Transverse colon (tissue), 4 donors: Measurements from ENCODE around the gene NDUFB3. TPM values are rescaled to one million over a fixed set of nuclear protein-coding genes. Genes with fewer than 3 reads are reported as not detected.
A peak's percentile ranks its signal among the peaks of the same experiment; 100 is the strongest.
"Not testable (repeated sequence)": the region's sequence is repeated elsewhere in the genome, so short reads cannot be mapped to it uniquely, and the experiment has no call there.

Experiments used
- DNase-seq: peaks from one replicate; pipeline ENCODE4 v3.0.0-alpha.2; 2019
- H3K27ac ChIP-seq, 4 donors: fragments of 200-600 bp; sonication (generic); 2 replicates each; pipeline ENCODE4 v1.5.1; 2016 to 2018; ENCODE audit warnings: inconsistent platforms in 4 of 4
- H3K27me3 ChIP-seq: fragments of 200-600 bp; sonication (generic); 2 replicates; pipeline ENCODE4 v1.5.1; 2017; ENCODE audit warnings: inconsistent platforms
- H3K36me3 ChIP-seq, 4 donors: fragments of 200-600 bp; sonication (generic); 2 replicates each; pipeline ENCODE4 v1.5.1; 2017 to 2019; ENCODE audit warnings: inconsistent platforms in 4 of 4
- H3K4me1 ChIP-seq, 4 donors: fragments of 200-600 bp; sonication (generic); 2 replicates each; pipeline ENCODE4 v1.5.1; 2017 to 2020; ENCODE audit warnings: inconsistent platforms in 4 of 4
- H3K4me3 ChIP-seq, 4 donors: fragments of 200-600 bp; sonication (generic); 1 replicate in 1 of 4; 2 replicates in 3 of 4; pipeline versions ENCODE4 v1.5.1 to v1.6.1; 2017 to 2019; ENCODE audit warnings: inconsistent platforms in 4 of 4
- H3K9me3 ChIP-seq, 2 donors: fragments of 200-600 bp; sonication (generic); 2 replicates each; pipeline ENCODE4 v1.5.1; 2017 to 2019; ENCODE audit warnings: inconsistent platforms in 2 of 2
- EP300 ChIP-seq: sonication (generic); formaldehyde crosslinking; IDR thresholded peaks from one replicate; pipeline ENCODE4 v1.6.1; 2017; ENCODE audit warnings: antibody characterized with exemption, low read depth
- POLR2A ChIP-seq: fragments of 450-650 bp; IDR thresholded peaks from one replicate; pipeline ENCODE4 v1.6.1; 2016; ENCODE audit warnings: antibody characterized with exemption, mild to moderate bottlenecking, moderate library complexity
- POLR2AphosphoS5 ChIP-seq, 3 donors: sonication (generic); formaldehyde crosslinking; IDR thresholded peaks; one replicate each; pipeline ENCODE4 v1.6.1; 2016; ENCODE audit warnings: antibody characterized with exemption in 3 of 3
- WGBS, 2 donors: methylation state at CpG; one replicate each; pipeline ENCODE4 v1.1.5; 2018; ENCODE audit warnings: low coverage in 1 of 2; 5-methylcytosine and 5-hydroxymethylcytosine counted together
- in situ Hi-C, 4 donors: fragments of 200-750 bp; cut with MboI; loops; one replicate each; pipeline versions ENCODE4 v1.15.0 to v1.15.1; 2017; ENCODE audit warnings: low sequenced_read_pairs in 3 of 4, low pct_ligation_motif_present in 1 of 4, low pct_unique_long_range_greater_than_20kb in 1 of 4
- intact Hi-C: fragments of 100-400 bp; cut with DNase I; formaldehyde crosslinking; loops from one replicate; pipeline ENCODE4 v1.15.1; 2023; ENCODE audit warnings: low total_unique reads
- total RNA-seq, 4 donors: library from RNA; depleted of rRNA; stranded (reverse); fragments of >200 nt; gene quantifications; one replicate each; pipeline ENCODE4 v1.1.0, GENCODE V29; 2016
- TF ChIP-seq, protein P1 (sequence below), 5 experiments: fragments of 200-600 bp in 3 of 5; fragments of 450-650 bp in 2 of 5; sonication (generic) in 3 of 5; IDR thresholded peaks; 1 replicate in 2 of 5; 2 replicates in 3 of 5; pipeline ENCODE4 v1.5.1; 2016 to 2017; ENCODE audit warnings: antibody characterized with exemption in 5 of 5, inconsistent platforms in 3 of 5, mild to moderate bottlenecking in 2 of 5, moderate library complexity in 1 of 5

The NDUFB3 gene
- total RNA-seq: 100 to 1,000 TPM in 1 of 4 donors, 10 to 100 TPM in 1, 1 to 10 TPM in 2; 2.2 to 111 (median 44.9) TPM

DNA sequence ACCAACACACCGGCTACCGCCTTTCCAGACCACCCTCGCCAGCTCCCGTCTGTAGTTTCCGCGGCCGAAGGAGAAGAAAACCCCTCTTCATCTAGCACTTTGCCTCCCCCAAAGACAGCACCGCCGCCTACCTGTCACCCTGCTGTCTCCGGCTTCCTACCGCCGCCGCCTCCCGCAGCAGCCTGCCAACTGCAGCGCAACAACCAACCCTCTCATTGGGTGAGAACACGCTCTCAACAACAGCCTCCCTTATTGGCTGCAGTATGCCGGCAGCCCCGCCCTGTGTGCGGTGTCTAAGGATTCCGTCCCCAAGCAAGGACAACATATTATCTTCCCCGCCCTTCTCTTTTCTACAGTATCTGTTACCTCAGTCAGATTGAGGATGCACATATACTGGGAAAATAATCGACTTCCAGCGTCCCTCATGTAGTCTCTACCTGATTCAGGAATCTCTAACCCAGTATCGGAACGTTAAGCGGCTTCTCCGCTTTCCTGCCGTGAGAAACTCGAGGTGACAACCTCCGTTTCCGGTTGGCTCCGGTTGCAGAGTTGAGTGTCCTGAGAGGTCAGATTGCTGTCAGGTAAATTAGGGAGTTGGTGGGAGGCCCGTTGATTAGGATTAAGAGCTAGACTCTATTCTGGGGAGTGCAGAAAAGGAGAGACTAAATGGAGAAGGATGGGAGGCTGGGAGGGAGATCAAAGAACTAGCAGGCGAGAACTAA is at the start of gene NDUFB3, which contains the start of gene HYCC2:
Gene NDUFB3 (plus strand): TSS at position 523 of the 722 bp plus-strand sequence. CDS start 6,882 bp downstream, outside the sequence.
Gene HYCC2 (minus strand): TSS at position 193 of the 722 bp plus-strand sequence. CDS start 47,662 bp downstream, outside the sequence.
- peak; percentile 94 for DNase-seq
- Histone ChIP-seq H3K36me3 (no peaks in the 10 kb centered on the region), H3K4me3 (peak within 1 kb of the TSS; percentile 77 to 89 (median 82)), H3K9me3 (no peaks in the 10 kb centered on the region), H3K27me3 (no peaks in the 10 kb centered on the region), H3K4me1 (peaks cover 33 to 55% (median 39%) of the 10 kb centered on the region in 4 donors), H3K27ac (peak within 1 kb of the TSS; percentile 88 to 92 (median 90))
- in situ Hi-C loops: loop anchor here (10.0 to 25.0 kb wide), 4 partner anchors 103 to 167 kb away; partner anchors contain the start of gene ORC2 (in 2 of the 4)
- 0% methylated on average over 1 to 30 of the region's 34 CpGs for WGBS, 2 donors
- TF ChIP-seq POLR2AphosphoS5 (IDR thresholded peaks at IDR 0.05) (peak; percentile 91 to 95 (median 93)), POLR2A (peak; percentile 88), EP300 (peak; percentile 26)
- TF ChIP-seq, protein P1, sequence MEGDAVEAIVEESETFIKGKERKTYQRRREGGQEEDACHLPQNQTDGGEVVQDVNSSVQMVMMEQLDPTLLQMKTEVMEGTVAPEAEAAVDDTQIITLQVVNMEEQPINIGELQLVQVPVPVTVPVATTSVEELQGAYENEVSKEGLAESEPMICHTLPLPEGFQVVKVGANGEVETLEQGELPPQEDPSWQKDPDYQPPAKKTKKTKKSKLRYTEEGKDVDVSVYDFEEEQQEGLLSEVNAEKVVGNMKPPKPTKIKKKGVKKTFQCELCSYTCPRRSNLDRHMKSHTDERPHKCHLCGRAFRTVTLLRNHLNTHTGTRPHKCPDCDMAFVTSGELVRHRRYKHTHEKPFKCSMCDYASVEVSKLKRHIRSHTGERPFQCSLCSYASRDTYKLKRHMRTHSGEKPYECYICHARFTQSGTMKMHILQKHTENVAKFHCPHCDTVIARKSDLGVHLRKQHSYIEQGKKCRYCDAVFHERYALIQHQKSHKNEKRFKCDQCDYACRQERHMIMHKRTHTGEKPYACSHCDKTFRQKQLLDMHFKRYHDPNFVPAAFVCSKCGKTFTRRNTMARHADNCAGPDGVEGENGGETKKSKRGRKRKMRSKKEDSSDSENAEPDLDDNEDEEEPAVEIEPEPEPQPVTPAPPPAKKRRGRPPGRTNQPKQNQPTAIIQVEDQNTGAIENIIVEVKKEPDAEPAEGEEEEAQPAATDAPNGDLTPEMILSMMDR (IDR thresholded peaks at IDR 0.05): peak; percentile 27 to 66 (median 40)
- intact Hi-C loops: no loop called here

DNA sequence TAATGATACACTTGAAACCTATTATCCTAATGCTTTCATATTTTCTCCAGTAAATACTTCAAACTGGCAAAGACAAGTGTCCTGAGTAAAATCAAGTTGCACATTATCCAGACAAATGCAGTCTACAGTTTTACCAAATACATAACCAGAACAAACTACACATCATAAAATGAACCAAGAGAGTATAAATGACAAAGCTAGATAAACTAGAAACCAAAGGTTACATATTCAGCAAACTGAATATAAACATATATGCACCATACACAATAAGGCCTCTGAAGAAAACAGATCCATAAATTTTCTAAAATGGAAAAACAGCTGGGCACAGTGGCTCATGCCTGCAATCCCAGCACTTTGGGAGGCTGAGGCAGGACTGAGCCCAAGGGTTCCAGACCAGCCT is 47.3 kb upstream of the NDUFB3 start:
- Histone ChIP-seq H3K4me1 (peaks cover 0 to 39% (median 11%) of the 10 kb centered on the region in 4 donors), H3K4me3 (no peak overlapping the region), H3K9me3 (no peaks in the 10 kb centered on the region), H3K36me3 (peaks cover 0 to 9% (median 0%) of the 10 kb centered on the region in 4 donors), H3K27ac (peak overlapping the region; percentile 24 to 56 (median 52)), H3K27me3 (no peaks in the 10 kb centered on the region)
- intact Hi-C loops (no loop called here), in situ Hi-C loops (no loop called here)
- TF ChIP-seq, protein P1 (IDR thresholded peaks at IDR 0.05): no peak
- TF ChIP-seq POLR2AphosphoS5 (IDR thresholded peaks at IDR 0.05) (no peak), EP300 (no peak), POLR2A (no peak)
- DNase-seq: no peak

DNA sequence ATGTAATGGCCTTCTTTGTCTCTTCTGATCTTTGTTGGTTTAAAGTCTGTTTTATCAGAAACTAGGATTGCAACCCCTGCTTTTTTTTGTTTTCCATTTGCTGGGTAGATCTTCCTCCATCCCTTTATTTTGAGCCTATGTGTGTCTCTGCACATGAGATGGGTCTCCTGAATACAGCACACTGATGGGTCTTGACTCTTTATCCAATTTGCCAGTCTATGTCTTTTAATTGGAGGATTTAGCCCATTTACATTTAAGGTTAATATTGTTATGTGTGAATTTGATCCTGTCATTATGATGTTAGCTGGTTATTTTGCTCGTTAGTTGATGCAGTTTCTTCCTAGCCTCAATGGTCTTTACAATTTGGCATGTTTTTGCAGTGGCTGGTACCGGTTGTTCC is 37.4 kb upstream of the NDUFB3 start:
- H3K27ac ChIP-seq, H3K9me3 ChIP-seq, in situ Hi-C loops, H3K27me3 ChIP-seq, intact Hi-C loops, H3K4me1 ChIP-seq, H3K4me3 ChIP-seq, H3K36me3 ChIP-seq, DNase-seq: not testable (repeated sequence)
- 85% methylated on average over 2 of the region's 2 CpGs; no CpG with 5 or more reads in 1 of the 2 donors for WGBS, 2 donors

DNA sequence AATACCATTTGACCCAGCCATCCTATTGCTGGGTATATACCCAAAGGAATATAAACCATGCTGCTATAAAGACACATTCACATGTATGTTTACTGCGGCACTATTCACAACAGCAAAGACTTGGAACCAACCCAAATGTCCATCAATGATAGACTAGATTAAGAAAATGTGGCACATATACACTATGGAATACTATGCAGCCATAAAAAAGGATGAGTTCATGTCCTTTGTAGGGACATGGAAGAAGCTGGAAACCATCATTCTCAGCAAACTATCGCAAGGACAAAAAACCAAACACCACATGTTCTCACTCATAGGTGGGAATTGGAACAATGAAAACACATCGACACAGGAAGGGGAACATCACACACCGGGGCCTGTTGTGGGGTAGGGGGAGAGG is 33.4 kb upstream of the NDUFB3 start:
- H3K27me3 ChIP-seq, H3K9me3 ChIP-seq, H3K36me3 ChIP-seq, in situ Hi-C loops, H3K4me1 ChIP-seq, intact Hi-C loops, DNase-seq, H3K27ac ChIP-seq, H3K4me3 ChIP-seq: not testable (repeated sequence)
- 99 to 100% methylated on average over 4 of the region's 4 CpGs for WGBS, 2 donors

DNA sequence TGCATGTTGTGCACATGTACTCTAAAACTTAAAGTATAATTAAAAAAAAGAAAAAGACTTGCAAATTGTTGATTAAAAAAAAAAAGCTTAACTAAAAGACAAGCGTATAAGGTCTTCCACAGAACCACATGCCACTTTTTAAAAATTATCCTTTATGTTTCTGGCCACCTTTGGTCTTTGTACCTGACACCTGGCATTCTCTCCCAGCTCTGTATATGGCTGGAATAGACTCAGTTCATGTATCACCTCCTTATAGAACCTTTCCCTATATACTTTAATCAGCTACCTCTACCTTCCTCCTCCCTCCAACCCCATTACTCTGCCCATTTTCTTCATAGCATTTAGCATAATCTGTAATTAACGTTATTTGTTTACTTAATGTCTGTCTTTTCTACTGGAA is 32.9 kb upstream of the NDUFB3 start:
- TF ChIP-seq POLR2A: no peak
- no peak for TF ChIP-seq POLR2AphosphoS5 (IDR thresholded peaks at IDR 0.05)
- TF ChIP-seq EP300: no peak
- TF ChIP-seq, protein P1 (IDR thresholded peaks at IDR 0.05): no peak
- Histone ChIP-seq H3K27me3 (no peaks in the 10 kb centered on the region), H3K27ac (no peak overlapping the region), H3K4me3 (no peak overlapping the region), H3K36me3 (no peaks in the 10 kb centered on the region), H3K9me3 (no peaks in the 10 kb centered on the region), H3K4me1 (peaks cover 0 to 6% (median 0%) of the 10 kb centered on the region in 4 donors)
- in situ Hi-C loops: no loop called here
- 89 to 92% methylated on average over 2 of the region's 2 CpGs for WGBS, 2 donors
- intact Hi-C loops: no loop called here
- DNase-seq: no peak
